Measurements from ENCODE around the gene LCN1.
"Not testable (repeated sequence)": the region's sequence is repeated elsewhere in the genome, so short reads cannot be mapped to it uniquely, and the experiment has no call there.

The LCN1 gene

GRCh38 chr9:135505406-135506187 is 15.6 kb upstream of the LCN1 start:
- no peak for FAIRE-seq

- FAIRE-seq = no peak
These were observed 14.7 kb upstream of the LCN1 start for GRCh38 chr9:135506327-135507103.

GRCh38 chr9:135507104-135508035 is 13.9 kb upstream of the LCN1 start:
- FAIRE-seq = no peak

- no peak for FAIRE-seq
These were observed 12.9 kb upstream of the LCN1 start for GRCh38 chr9:135508211-135508820.

- no peak for FAIRE-seq
These were observed 11.8 kb upstream of the LCN1 start for GRCh38 chr9:135509458-135509857.

GRCh38 chr9:135512241-135512603 is 9.0 kb upstream of the LCN1 start:
- no peak for FAIRE-seq

GRCh38 chr9:135512904-135513303 is 8.3 kb upstream of the LCN1 start:
- no peak for FAIRE-seq

- no peak for FAIRE-seq
These were observed 7.8 kb upstream of the LCN1 start for GRCh38 chr9:135513351-135513846.

GRCh38 chr9:135513906-135514305 is 7.3 kb upstream of the LCN1 start:
- not testable (repeated sequence) for FAIRE-seq

- no peak for FAIRE-seq
These were observed 6.7 kb upstream of the LCN1 start for GRCh38 chr9:135514342-135515082.

- FAIRE-seq = no peak
These were observed 5.9 kb upstream of the LCN1 start for GRCh38 chr9:135515083-135515951.

- FAIRE-seq = no peak
These were observed 4.9 kb upstream of the LCN1 start for GRCh38 chr9:135516132-135516860.

GRCh38 chr9:135517407-135517822 is 3.8 kb upstream of the LCN1 start:
- no peak for FAIRE-seq

GRCh38 chr9:135519179-135519971 is 1.9 kb upstream of the LCN1 start:
- FAIRE-seq = no peak

GRCh38 chr9:135521608-135522095 is 412 bp downstream of the LCN1 start:
- no peak for FAIRE-seq

- FAIRE-seq = no peak
These were observed 1.1 kb downstream of the LCN1 start for GRCh38 chr9:135522137-135522877.

GRCh38 chr9:135522931-135523330 is 1.7 kb downstream of the LCN1 start:
- no peak for FAIRE-seq

GRCh38 chr9:135523521-135524129 is 2.4 kb downstream of the LCN1 start:
- FAIRE-seq = no peak

Measured in A204.1 (cell line).